ENCODE measurements around the gene TDRD7. TPM values are rescaled to one million over a fixed set of nuclear protein-coding genes. Genes with fewer than 3 reads are reported as not detected.

Gene TDRD7
- total RNA-seq, 2 experiments from 2014 or later: 3.7 to 4.0 TPM

DNA sequence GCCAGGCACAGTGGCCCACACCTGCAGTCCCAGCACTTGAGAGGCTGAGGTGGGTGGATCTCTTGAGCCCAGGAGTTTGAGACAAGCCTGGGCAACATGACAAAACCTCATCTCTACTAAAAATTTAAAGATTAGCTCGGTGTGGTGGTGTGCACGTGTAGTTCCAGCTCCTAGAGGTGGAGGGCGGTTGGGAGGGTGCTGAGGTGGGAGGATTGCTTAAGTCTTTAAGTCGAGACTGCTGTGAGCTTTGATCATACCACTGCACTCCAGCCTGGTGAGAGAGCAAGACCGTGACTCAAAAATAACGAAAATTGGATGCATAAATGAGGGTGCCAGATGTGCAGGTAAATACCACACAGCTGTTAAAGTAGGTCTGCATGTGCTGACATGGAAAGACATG lies 39.3 kb upstream of the TDRD7 start:
- Mint-ChIP-seq H3K4me1 (ENCODE audit: low read depth) (peaks cover 2% of the 10 kb centered on the region), H3K36me3 (ENCODE audit: low read depth) (peaks cover 20% of the 10 kb centered on the region), H3K9me3 (peaks cover 8% of the 10 kb centered on the region), H3K27me3 (no peaks in the 10 kb centered on the region), H3K4me3 (no peak overlapping the region), H3K27ac (no peak overlapping the region)
- ChIA-PET CTCF (interaction anchor here (1.5 kb wide), 1 partner anchor 18 kb away, joined by 4 read pairs; no protein-coding TSS in a partner anchor), POLR2A (no interaction called here)
- DNase-seq: no peak
- TF ChIP-seq, protein P1, sequence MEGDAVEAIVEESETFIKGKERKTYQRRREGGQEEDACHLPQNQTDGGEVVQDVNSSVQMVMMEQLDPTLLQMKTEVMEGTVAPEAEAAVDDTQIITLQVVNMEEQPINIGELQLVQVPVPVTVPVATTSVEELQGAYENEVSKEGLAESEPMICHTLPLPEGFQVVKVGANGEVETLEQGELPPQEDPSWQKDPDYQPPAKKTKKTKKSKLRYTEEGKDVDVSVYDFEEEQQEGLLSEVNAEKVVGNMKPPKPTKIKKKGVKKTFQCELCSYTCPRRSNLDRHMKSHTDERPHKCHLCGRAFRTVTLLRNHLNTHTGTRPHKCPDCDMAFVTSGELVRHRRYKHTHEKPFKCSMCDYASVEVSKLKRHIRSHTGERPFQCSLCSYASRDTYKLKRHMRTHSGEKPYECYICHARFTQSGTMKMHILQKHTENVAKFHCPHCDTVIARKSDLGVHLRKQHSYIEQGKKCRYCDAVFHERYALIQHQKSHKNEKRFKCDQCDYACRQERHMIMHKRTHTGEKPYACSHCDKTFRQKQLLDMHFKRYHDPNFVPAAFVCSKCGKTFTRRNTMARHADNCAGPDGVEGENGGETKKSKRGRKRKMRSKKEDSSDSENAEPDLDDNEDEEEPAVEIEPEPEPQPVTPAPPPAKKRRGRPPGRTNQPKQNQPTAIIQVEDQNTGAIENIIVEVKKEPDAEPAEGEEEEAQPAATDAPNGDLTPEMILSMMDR (IDR thresholded peaks at IDR 0.05): no peak
- intact Hi-C loops (cut with micrococcal nuclease): no loop called here
- no peak for ATAC-seq

- Mint-ChIP-seq H3K27ac (no peak overlapping the region), H3K36me3 (ENCODE audit: low read depth) (peaks cover 20% of the 10 kb centered on the region), H3K4me1 (ENCODE audit: low read depth) (peaks cover 2% of the 10 kb centered on the region), H3K4me3 (no peak overlapping the region), H3K9me3 (peaks cover 8% of the 10 kb centered on the region), H3K27me3 (no peaks in the 10 kb centered on the region)
- CTCF ChIA-PET: interaction anchor here (1.5 to 4.0 kb wide), 2 partner anchors 14 to 243 kb away, joined by 3 to 23 read pairs; no protein-coding TSS in a partner anchor
- no peak for ATAC-seq
- POLR2A ChIA-PET: interaction anchor here (1.1 kb wide), 1 partner anchor 23 kb away, joined by 3 read pairs; no protein-coding TSS in a partner anchor
- DNase-seq: no peak
- TF ChIP-seq, protein P1 (IDR thresholded peaks at IDR 0.05): no peak
- intact Hi-C loops (cut with micrococcal nuclease): no loop called here
Observed at GRCh38 chr9:97373331-97373730, 38.6 kb upstream of the TDRD7 start.

DNA sequence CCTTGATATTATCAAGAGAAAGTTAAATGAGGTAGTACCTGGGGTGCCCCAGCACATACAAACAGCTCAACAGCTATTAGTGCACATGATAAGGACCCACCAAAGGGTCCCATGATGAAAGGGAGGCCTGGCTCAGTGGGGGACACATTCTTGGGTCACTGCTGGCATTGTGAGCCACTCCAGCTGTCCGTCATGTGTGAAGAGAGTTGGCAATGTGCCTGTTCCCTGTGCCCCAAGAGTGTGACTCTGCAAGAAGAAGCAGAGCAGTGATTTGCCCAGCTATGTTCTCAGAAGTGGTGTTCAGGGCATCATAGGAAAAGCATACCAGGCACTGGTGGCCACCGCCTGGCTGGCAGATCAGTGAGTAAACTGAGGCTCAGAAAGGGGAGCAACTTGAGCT lies 37.1 kb upstream of the TDRD7 start:
- no peaks in the 10 kb centered on the region for H3K9me3 Mint-ChIP-seq
- no peaks in the 10 kb centered on the region for H3K27me3 Mint-ChIP-seq
- intact Hi-C loops (cut with micrococcal nuclease): no loop called here
- no peak overlapping the region for H3K4me3 Mint-ChIP-seq
- no peak overlapping the region for H3K27ac Mint-ChIP-seq
- peaks cover 2% of the 10 kb centered on the region for H3K4me1 Mint-ChIP-seq (ENCODE audit: low read depth)
- POLR2A ChIA-PET: no interaction called here
- ATAC-seq: no peak
- CTCF ChIA-PET: interaction anchor here (1.2 to 4.0 kb wide), 3 partner anchors 12 to 241 kb away, joined by 3 to 23 read pairs (median 3); no protein-coding TSS in a partner anchor
- H3K36me3 Mint-ChIP-seq (ENCODE audit: low read depth): peaks cover 12% of the 10 kb centered on the region
- TF ChIP-seq, protein P1 (IDR thresholded peaks at IDR 0.05): no peak
- no peak for DNase-seq

DNA sequence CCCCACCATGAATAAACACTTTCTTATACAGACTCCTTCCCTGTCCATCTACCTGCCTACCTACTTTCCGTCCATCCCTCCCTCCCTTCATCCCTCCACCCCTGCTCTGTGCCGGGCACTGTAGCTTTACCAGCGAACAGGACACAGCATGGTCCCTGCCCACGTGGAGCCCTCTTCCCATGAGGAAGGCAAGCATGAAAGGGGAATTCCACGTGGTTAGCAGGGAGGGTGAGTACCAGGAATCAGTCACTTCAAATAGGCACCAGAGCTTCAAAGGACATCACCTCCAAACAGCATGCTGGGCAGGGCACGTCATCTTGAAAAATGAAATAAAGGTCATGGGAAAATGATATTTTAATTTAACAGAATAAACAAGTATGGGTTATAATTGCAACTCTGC lies 35.0 kb upstream of the TDRD7 start:
- intact Hi-C loops (cut with micrococcal nuclease): no loop called here
- H3K27ac Mint-ChIP-seq: no peak overlapping the region
- TF ChIP-seq, protein P1 (IDR thresholded peaks at IDR 0.05): no peak
- ATAC-seq: no peak
- peaks cover 2% of the 10 kb centered on the region for H3K4me1 Mint-ChIP-seq (ENCODE audit: low read depth)
- H3K27me3 Mint-ChIP-seq: no peaks in the 10 kb centered on the region
- ChIA-PET CTCF (interaction anchor here (1.0 to 4.0 kb wide), 2 partner anchors 10 to 520 kb away, joined by 3 to 23 read pairs; no protein-coding TSS in a partner anchor), POLR2A (no interaction called here)
- peaks cover 2% of the 10 kb centered on the region for H3K36me3 Mint-ChIP-seq (ENCODE audit: low read depth)
- DNase-seq: no peak
- no peaks in the 10 kb centered on the region for H3K9me3 Mint-ChIP-seq
- H3K4me3 Mint-ChIP-seq: no peak overlapping the region

- ATAC-seq: no peak
- Mint-ChIP-seq H3K36me3 (ENCODE audit: low read depth) (peaks cover 2% of the 10 kb centered on the region), H3K4me1 (ENCODE audit: low read depth) (peaks cover 6% of the 10 kb centered on the region), H3K9me3 (no peaks in the 10 kb centered on the region), H3K4me3 (no peak overlapping the region), H3K27ac (no peak overlapping the region), H3K27me3 (peaks cover 3% of the 10 kb centered on the region)
- intact Hi-C loops (cut with micrococcal nuclease): no loop called here
- DNase-seq: no peak
- POLR2A ChIA-PET: no interaction called here
- CTCF ChIA-PET: no interaction called here
- TF ChIP-seq, protein P1 (IDR thresholded peaks at IDR 0.05): no peak
Observed at GRCh38 chr9:97382099-97382718, 29.7 kb upstream of the TDRD7 start.

Data from activated CD8-positive, alpha-beta T cell treated with anti-CD3 and anti-CD28 coated beads for 36 hours (primary cell).